K562 treated with DMSO at 1 percent for 4 hours (cell line): ENCODE data around the gene WDR93. TPM values are rescaled to one million over a fixed set of nuclear protein-coding genes. Genes with fewer than 3 reads are reported as not detected.

ENCODE experiments used
- total RNA-seq: library from RNA; unstranded; fragments of 300-600 nt; gene quantifications from 2 replicates; pipeline ENCODE4 v1.2.3, GENCODE V29; 2022; ENCODE audit not compliant: insufficient read depth

WDR93 gene
- not detected in 2 replicates for total RNA-seq

DNA sequence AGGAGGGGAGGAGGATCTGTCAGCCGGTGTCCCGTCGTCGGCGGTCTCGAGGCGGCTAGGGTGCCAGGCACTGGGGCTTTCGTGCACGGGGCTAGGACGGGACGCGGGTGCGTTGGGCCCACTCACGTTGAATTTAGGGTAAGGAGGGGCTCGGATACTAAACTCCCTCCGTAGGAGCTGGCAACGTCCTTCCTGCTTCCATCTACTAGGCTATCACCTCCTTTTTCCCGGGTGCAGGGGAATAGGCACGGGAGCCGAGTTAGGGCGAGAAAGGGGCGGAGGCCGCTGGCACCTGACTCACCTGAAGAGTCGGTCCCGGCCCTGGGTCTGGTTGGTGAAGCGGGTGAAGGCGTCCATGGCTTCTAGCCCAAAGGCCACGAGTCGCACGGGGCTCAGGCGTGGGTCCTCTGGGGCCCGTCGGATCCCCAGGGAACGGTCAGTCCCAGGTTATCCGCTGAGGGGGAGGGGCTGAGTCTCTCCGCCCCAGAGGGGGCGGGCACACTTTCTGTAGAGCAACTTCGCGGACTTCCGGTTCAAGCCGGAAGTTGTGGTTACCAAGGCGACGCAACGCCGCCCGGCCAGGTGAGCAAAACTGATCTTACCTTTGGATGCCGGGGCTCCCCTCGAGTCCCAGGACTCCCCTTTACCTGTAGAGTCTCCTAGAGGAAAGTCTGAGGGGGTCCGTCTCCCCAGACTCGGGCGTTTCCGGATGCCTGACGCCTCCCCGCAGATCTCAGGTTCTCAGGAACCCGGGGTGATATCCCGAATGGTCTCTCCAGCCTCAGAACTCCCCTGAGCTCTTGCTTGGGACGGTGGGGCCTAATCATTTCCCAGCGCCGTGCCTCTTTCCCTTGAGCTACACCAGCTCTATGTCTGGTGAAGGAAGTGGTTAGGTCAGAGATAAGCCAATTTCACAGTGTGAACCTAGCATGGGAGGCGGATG, at the start of gene WDR93, which contains the start of gene PEX11A:
TSS of gene WDR93 (plus strand) at position 536 of the 943 bp plus-strand sequence. CDS start 10,936 bp downstream, outside the sequence.
TSS of gene PEX11A (minus strand) at position 479 of the 943 bp plus-strand sequence. CDS start at position 357, 122 bp downstream.

DNA sequence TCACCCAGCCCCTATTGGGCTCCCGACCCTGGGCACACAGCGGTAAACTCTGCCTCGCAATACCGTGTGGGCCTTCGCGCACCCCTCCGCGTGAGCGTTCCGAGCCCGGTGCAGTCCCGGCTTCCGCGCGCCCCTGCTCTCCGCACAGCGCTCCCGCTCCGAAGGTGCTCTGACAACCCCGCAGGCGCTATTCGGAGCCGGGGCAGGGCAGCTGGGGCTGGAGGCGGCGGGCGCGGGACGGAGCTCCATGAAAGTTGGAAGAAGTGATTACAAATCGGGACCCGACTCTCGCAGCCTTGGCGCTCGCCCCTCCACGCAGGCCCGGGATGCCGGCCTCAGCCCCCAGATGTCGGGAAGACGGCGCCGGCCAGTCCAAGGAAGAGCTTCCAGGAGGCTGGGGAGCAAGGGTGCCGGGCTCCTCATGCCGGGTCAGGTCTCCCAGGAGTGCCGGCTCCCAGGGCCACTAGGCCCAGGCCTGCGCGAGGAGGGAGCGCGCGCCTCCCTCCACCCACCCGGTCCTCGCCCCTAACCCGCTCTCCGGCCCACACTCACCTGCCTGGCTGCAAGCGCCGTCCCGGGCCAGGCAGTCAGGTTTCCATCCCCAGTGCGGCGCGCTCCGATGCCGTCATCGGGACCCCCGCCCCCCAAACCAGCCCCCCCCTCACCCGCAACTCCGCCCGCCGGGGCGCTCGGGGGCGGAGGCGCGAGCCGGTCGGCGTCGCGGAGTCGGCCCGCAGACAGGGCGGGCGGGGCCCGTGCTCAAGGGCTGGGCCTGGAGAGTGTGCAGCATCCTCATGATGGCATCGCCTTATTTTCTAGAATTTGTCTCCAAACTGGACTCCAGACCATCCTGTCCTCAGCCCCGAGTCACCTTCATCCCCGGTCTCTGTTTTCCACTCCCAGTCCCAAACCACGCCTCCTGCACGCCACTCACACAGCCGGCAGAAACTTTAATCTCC, 35.5 kb upstream of the WDR93 start, which contains the start of gene KIF7:
TSS of gene KIF7 (minus strand) at position 621 of the 959 bp plus-strand sequence. CDS start 2,537 bp downstream, outside the sequence.

DNA sequence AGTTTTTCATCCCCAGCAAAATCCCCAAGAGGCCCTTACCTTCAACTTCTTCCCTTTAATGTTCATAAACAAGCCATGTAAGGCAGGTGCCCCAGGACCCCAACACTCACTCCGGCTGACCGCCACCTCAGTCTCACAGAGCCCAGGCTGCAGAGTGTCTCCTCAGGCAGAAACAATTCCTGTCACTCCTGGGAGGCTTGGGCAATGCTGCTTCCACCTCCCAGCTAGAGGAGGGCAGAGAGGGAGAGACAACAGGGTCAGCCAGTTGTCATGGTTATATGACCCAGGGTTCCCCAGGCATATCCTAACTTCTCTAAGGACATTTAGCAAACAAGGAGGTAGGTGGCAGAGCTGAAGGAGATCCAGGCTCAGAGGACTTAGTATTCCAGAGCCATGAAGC, 11.4 kb upstream of the WDR93 start, which contains the start of gene PLIN1:
TSS of gene PLIN1 (minus strand) at position 156 of the 400 bp plus-strand sequence. CDS start 1,878 bp downstream, outside the sequence.

DNA sequence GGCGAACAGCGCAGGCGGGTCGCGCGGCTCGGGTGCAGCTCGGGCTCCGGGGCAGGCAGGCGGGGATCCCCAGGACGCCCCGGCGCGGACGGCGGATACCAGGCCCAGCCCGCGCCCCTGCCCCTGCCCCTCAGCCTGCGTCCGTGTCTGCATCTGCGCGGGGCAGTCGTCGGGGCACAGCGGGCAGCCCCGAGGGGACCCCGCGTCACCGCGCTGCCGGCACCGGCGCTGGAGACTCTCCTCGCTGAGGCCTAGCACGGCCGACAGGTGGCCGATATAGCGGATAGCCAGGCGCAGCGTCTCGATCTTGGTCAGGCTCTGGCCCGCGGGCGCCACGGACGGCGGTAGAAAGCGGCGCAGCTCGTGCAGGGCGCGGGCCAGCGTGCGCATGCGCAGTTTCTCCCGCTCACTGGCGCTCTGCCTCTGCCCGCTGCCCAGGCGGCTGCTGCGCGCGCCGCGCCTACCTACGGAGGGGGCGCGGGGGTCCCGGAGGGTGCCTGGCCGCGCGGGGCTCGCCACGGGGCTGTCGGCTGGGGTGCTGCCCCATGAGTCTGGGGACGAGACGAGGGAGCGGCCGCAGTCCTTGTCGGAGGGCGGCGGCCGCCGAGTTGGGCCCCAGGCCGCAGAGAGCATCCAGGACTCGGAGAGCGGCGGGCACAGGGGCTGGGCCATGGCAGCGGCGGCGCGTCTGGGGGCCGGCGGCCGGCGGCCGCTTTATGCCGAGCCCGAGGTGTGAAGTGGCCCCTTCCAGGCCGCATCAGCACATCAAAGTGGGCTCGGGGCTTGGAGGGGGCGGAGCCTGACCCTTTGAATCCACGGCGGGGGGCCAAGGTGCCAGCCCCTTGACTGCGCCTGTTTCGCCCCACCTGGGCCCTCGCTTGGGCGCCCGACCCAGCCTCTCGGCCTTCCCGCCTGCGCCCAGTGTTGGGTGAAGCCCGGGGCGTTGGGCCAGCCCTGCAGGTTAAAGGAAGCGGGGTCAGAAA, 60.2 kb downstream of the WDR93 start, which contains the start of gene MESP1:
TSS of gene MESP1 (minus strand) at position 690 of the 983 bp plus-strand sequence. CDS start at position 672, 18 bp downstream.

GRCh38 chr15:89776274-89777072, 85.9 kb downstream of the WDR93 start, which contains the start of gene MESP2:
Gene MESP2, plus strand, starts transcription at chr15:89776332. Its CDS starts 26 bp downstream, at chr15:89776358.

Other genes with a start within 250 kb of the WDR93 start
- gene RHCG, start 194.2 kb upstream of the WDR93 start, total RNA-seq: not detected in 2 replicates
- 10.8 and 12.2 TPM in 2 replicates for gene TICRR, start 115.3 kb upstream of the WDR93 start, total RNA-seq
- 0.52 and 0.68 TPM in 2 replicates for gene KIF7, start 35.3 kb upstream of the WDR93 start, total RNA-seq
- not detected in 2 replicates for gene PLIN1, start 11.4 kb upstream of the WDR93 start, total RNA-seq
- not detected in 2 replicates for gene PEX11A, start 57 bp upstream of the WDR93 start, total RNA-seq
- 0.42 TPM in 1 of 2 replicates, not detected in the other for gene MESP1, start 60.4 kb downstream of the WDR93 start, total RNA-seq
- not detected in 2 replicates for gene MESP2, start 85.5 kb downstream of the WDR93 start, total RNA-seq
- gene ANPEP, start 124.0 kb downstream of the WDR93 start, total RNA-seq: 5.4 and 6.8 TPM in 2 replicates
- 17.4 and 34.1 TPM in 2 replicates for gene AP3S2, start 203.2 kb downstream of the WDR93 start, total RNA-seq
- gene ARPIN, start 222.1 kb downstream of the WDR93 start, total RNA-seq: not detected in 2 replicates